ENCODE measurements around the gene RNASE8. TPM values are rescaled to one million over a fixed set of nuclear protein-coding genes. Genes with fewer than 3 reads are reported as not detected.

Gene RNASE8
- total RNA-seq, 1 donor from 2014 or later = not detected

- DNase-seq = no peak
Measured at GRCh38 chr14:21072781-21073339, 15.2 kb downstream of the RNASE8 start.

- no peak for DNase-seq
Measured at GRCh38 chr14:21073921-21074320, 16.3 kb downstream of the RNASE8 start.

- no peak for DNase-seq
Measured at GRCh38 chr14:21074398-21075272, 17.0 kb downstream of the RNASE8 start.

GRCh38 chr14:21075719-21076437 lies 18.3 kb downstream of the RNASE8 start:
- no peak for DNase-seq

GRCh38 chr14:21077672-21078071 lies 20.1 kb downstream of the RNASE8 start:
- no peak for DNase-seq

GRCh38 chr14:21078287-21078686 lies 20.7 kb downstream of the RNASE8 start:
- DNase-seq = peak; percentile 39

- no peak for DNase-seq
Measured at GRCh38 chr14:21078726-21079125, 21.1 kb downstream of the RNASE8 start.

GRCh38 chr14:21081521-21082142 lies 24.0 kb downstream of the RNASE8 start:
- DNase-seq = no peak

GRCh38 chr14:21083565-21084325 lies 26.1 kb downstream of the RNASE8 start:
- no peak for DNase-seq

- no peak for DNase-seq
Measured at GRCh38 chr14:21084396-21084795, 26.8 kb downstream of the RNASE8 start.

GRCh38 chr14:21084998-21085853 lies 27.6 kb downstream of the RNASE8 start:
- DNase-seq = no peak

GRCh38 chr14:21086908-21087293 lies 29.3 kb downstream of the RNASE8 start:
- DNase-seq = no peak

- peak; percentile 70 for DNase-seq
Measured at GRCh38 chr14:21087294-21088091, 29.9 kb downstream of the RNASE8 start.

GRCh38 chr14:21088687-21089086 lies 31.1 kb downstream of the RNASE8 start:
- no peak for DNase-seq

- DNase-seq = no peak
Measured at GRCh38 chr14:21089271-21089670, 31.6 kb downstream of the RNASE8 start.

GRCh38 chr14:21089877-21090193 lies 32.2 kb downstream of the RNASE8 start:
- no peak for DNase-seq

- no peak for DNase-seq
Measured at GRCh38 chr14:21090194-21090939, 32.7 kb downstream of the RNASE8 start.

GRCh38 chr14:21090940-21091663 lies 33.5 kb downstream of the RNASE8 start:
- no peak for DNase-seq

GRCh38 chr14:21091821-21092272 lies 34.2 kb downstream of the RNASE8 start:
- DNase-seq = no peak
